PC-3 (cell line): ENCODE results near the gene TTC7B. TPM values are rescaled to one million over a fixed set of nuclear protein-coding genes. Genes with fewer than 3 reads are reported as not detected.

Experiments used
- ATAC-seq: fragments of 200-7000 bp; cut with Tn5 transposase; 2 replicates; pipeline ENCODE4 v1.9.1; 2020; ENCODE audit warnings: mild to moderate bottlenecking, moderate library complexity
- BruUV-seq: library from RNA; stranded (reverse); fragments of 400-500 nt; replicated peaks from 2 replicates; lab custom pipeline; 2021; lab: Mats Ljungman, UMichigan
- CTCF ChIA-PET: fragments of 300-600 bp; sonication (Branson Sonifier 250); formaldehyde crosslinking; loops from one replicate; lab custom pipeline; 2022; ENCODE audit warnings: antibody characterized with exemption; lab: Charles Lee
- POLR2A ChIA-PET: fragments of 300-600 bp; sonication (Branson Sonifier 250); formaldehyde crosslinking; loops from one replicate; lab custom pipeline; 2022; ENCODE audit warnings: antibody characterized with exemption; ENCODE audit not compliant: unreplicated experiment; lab: Charles Lee
- DNase-seq: peaks from one replicate; pipeline ENCODE4 v3.0.0-alpha.2; 2015
- H2AFZ ChIP-seq: fragments of 300-600 bp; sonication (generic); 2 replicates; pipeline ENCODE4 v1.6.0; 2016; ENCODE audit warnings: antibody characterized with exemption, low read length
- H3F3A ChIP-seq: fragments of 300-600 bp; sonication (generic); one replicate; pipeline ENCODE4 v1.6.0; 2017; ENCODE audit warnings: antibody characterized with exemption, low read length, control low read depth, mild to moderate bottlenecking; ENCODE audit not compliant: unreplicated experiment
- H3K27ac ChIP-seq: fragments of 300-600 bp; sonication (generic); 2 replicates; pipeline ENCODE4 v1.5.1; 2016; ENCODE audit warnings: mild to moderate bottlenecking, low read length
- H3K27me3 ChIP-seq: fragments of 300-600 bp; sonication (generic); 2 replicates; pipeline ENCODE4 v1.6.1; 2016; ENCODE audit warnings: low read length, mixed read lengths
- H3K36me3 ChIP-seq: fragments of 300-600 bp; sonication (generic); 2 replicates; pipeline ENCODE4 v1.6.1; 2016; ENCODE audit warnings: low read depth, mixed run types, low read length, mixed read lengths
- H3K4me1 ChIP-seq: fragments of 300-600 bp; sonication (generic); 2 replicates; pipeline ENCODE4 v1.5.1; 2016; ENCODE audit warnings: low read length; ENCODE audit not compliant: insufficient read depth
- H3K4me2 ChIP-seq: fragments of 300-600 bp; sonication (generic); 2 replicates; pipeline ENCODE4 v1.6.0; 2016; ENCODE audit warnings: low read length
- H3K4me3 ChIP-seq: fragments of 300-600 bp; sonication (generic); 2 replicates; pipeline ENCODE4 v1.5.1; 2016; ENCODE audit warnings: mild to moderate bottlenecking, low read length, mixed read lengths
- H3K79me2 ChIP-seq: fragments of 300-600 bp; sonication (generic); 2 replicates; pipeline ENCODE4 v1.6.1; 2017; ENCODE audit warnings: low read length, mixed read lengths
- H3K9ac ChIP-seq: fragments of 300-600 bp; sonication (generic); 2 replicates; pipeline ENCODE4 v1.6.0; 2016; ENCODE audit warnings: mild to moderate bottlenecking, low read length
- H3K9me2 ChIP-seq: fragments of 300-600 bp; sonication (generic); replicated peaks from 2 replicates; pipeline ENCODE4 v1.6.1; 2016; ENCODE audit warnings: mixed run types, low read length, mixed read lengths
- H3K9me3 ChIP-seq: fragments of 300-600 bp; sonication (generic); 2 replicates; pipeline ENCODE4 v1.6.1; 2016; ENCODE audit warnings: low read length, mixed read lengths
- H4K20me1 ChIP-seq: fragments of 300-600 bp; sonication (generic); 2 replicates; pipeline ENCODE4 v1.6.1; 2016; ENCODE audit warnings: low read length, mixed read lengths
- CTCF ChIP-seq: fragments of 300-600 bp; sonication (generic); conservative IDR thresholded peaks from 2 replicates; pipeline ENCODE4 v1.5.1; 2017; ENCODE audit warnings: antibody characterized with exemption, low read depth, mild to moderate bottlenecking, low read length
- EZH2 ChIP-seq: fragments of 300-600 bp; sonication (generic); IDR thresholded peaks from one replicate; pipeline ENCODE4 v1.6.1; 2017; ENCODE audit warnings: antibody characterized with exemption, mild to moderate bottlenecking, low read length; ENCODE audit not compliant: unreplicated experiment
- EZH2phosphoT487 ChIP-seq: fragments of 300-600 bp; sonication (generic); IDR thresholded peaks from 2 replicates; pipeline ENCODE4 v1.6.1; 2018; ENCODE audit warnings: mild to moderate bottlenecking, antibody characterized with exemption, low read length, borderline replicate concordance
- intact Hi-C: fragments of 100-400 bp; cut with micrococcal nuclease; formaldehyde crosslinking; loops from 2 replicates; pipeline ENCODE4 v1.9.0; 2023
- total RNA-seq: library from RNA; depleted of rRNA; stranded (reverse); fragments of >200 nt; gene quantifications from 2 replicates; pipeline ENCODE4 v1.2.3, GENCODE V29; 2014

The TTC7B gene
- total RNA-seq, 1 experiment from 2014 or later, result 45.6 TPM

- CTCF ChIA-PET, result no interaction called here
- Histone ChIP-seq H3K4me3 (no peak overlapping the region), H3K9me3 (0 out of 2 replicates have a peak, but pooled peaks cover under 1% of the 10 kb centered on the region), H3K4me1 (no peaks in the 10 kb centered on the region), H4K20me1 (no peaks in the 10 kb centered on the region), H3F3A (no peaks in the 10 kb centered on the region), H3K9ac (no peak overlapping the region), H3K79me2 (no peaks in the 10 kb centered on the region), H3K4me2 (no peak overlapping the region), H3K36me3 (peaks cover 8% of the 10 kb centered on the region; the same call in 1 of the 2 replicates), H3K27ac (no peak overlapping the region), H2AFZ (no peak overlapping the region), H3K9me2 (no peaks in the 10 kb centered on the region), H3K27me3 (no peaks in the 10 kb centered on the region)
- no peak for ATAC-seq
- POLR2A ChIA-PET, result no interaction called here
- no TSS peak for BruUV-seq
- no peak for DNase-seq
- intact Hi-C loops, result no loop called here
- TF ChIP-seq CTCF (no peak), EZH2phosphoT487 (no peak), EZH2 (no peak)
Measured at GRCh38 chr14:90773196-90773486, 43.1 kb downstream of the TTC7B start.

- ChIA-PET CTCF (no interaction called here), POLR2A (no interaction called here)
- Histone ChIP-seq H3K27me3 (no peaks in the 10 kb centered on the region), H3K36me3 (peaks cover 35% of the 10 kb centered on the region), H2AFZ (no peak overlapping the region), H3K27ac (no peak overlapping the region), H3K9me3 (peaks cover 25% of the 10 kb centered on the region), H4K20me1 (no peaks in the 10 kb centered on the region), H3K9ac (no peak overlapping the region), H3K4me2 (no peak overlapping the region), H3K4me3 (no peak overlapping the region), H3K9me2 (no peaks in the 10 kb centered on the region), H3F3A (no peaks in the 10 kb centered on the region), H3K79me2 (no peaks in the 10 kb centered on the region), H3K4me1 (no peaks in the 10 kb centered on the region)
- no peak for ATAC-seq
- no TSS peak for BruUV-seq
- intact Hi-C loops, result no loop called here
- TF ChIP-seq EZH2phosphoT487 (no peak), EZH2 (no peak), CTCF (no peak)
- no peak for DNase-seq
Measured at GRCh38 chr14:90767899-90768298, 48.3 kb downstream of the TTC7B start.

GRCh38 chr14:90760591-90761316 is 55.5 kb downstream of the TTC7B start:
- DNase-seq (peak; percentile 64), ATAC-seq (no peak)
- Histone ChIP-seq H3K9me2 (no peaks in the 10 kb centered on the region), H3K9me3 (peaks cover 17% of the 10 kb centered on the region), H3K27me3 (no peaks in the 10 kb centered on the region), H3F3A (no peaks in the 10 kb centered on the region), H3K79me2 (no peaks in the 10 kb centered on the region), H3K4me2 (no peak overlapping the region), H3K9ac (no peak overlapping the region), H4K20me1 (no peaks in the 10 kb centered on the region), H3K27ac (no peak overlapping the region), H3K4me3 (no peak overlapping the region), H2AFZ (no peak overlapping the region), H3K36me3 (peaks cover 16% of the 10 kb centered on the region; the same call in 1 of the 2 replicates), H3K4me1 (peaks cover 12% of the 10 kb centered on the region)
- TF ChIP-seq EZH2phosphoT487 (no peak), CTCF (peak; percentile 78)
- CTCF ChIA-PET, result no interaction called here
- POLR2A ChIA-PET, result no interaction called here
- intact Hi-C loops, result no loop called here
- no TSS peak for BruUV-seq
